Daoy (cell line): Measurements from ENCODE around the gene NODAL. TPM values are rescaled to one million over a fixed set of nuclear protein-coding genes. Genes with fewer than 3 reads are reported as not detected.

ENCODE experiments used
- total RNA-seq: library from RNA; depleted of rRNA; stranded (reverse); fragments of >200 nt; shearing (Covaris generic); gene quantifications from 2 replicates; pipeline ENCODE4 v1.2.3, GENCODE V29; 2014; rRNA removed

The NODAL gene
- total RNA-seq, 1 experiment from 2014 or later: not detected

Other genes with a start within 250 kb of the NODAL start
- gene PPA1, start 208.3 kb downstream of the NODAL start, total RNA-seq: 225 and 310 TPM in 2 replicates
- under 0.01 TPM in 1 of 2 replicates, not detected in the other for gene NPFFR1, start 157.7 kb downstream of the NODAL start, total RNA-seq
- gene LRRC20, start 59.1 kb downstream of the NODAL start, total RNA-seq: 2.8 and 7.1 TPM in 2 replicates
- 18.5 and 19.2 TPM in 2 replicates for gene EIF4EBP2, start 37.5 kb downstream of the NODAL start, total RNA-seq
- gene PALD1, start 37.1 kb upstream of the NODAL start, total RNA-seq: 0.92 and 1.9 TPM in 2 replicates
- gene PRF1, start 161.1 kb upstream of the NODAL start, total RNA-seq: not detected in 2 replicates
- gene ADAMTS14, start 230.8 kb upstream of the NODAL start, total RNA-seq: 0.06 TPM in 1 of 2 replicates, not detected in the other